ENCODE data around the gene FAM171A2. TPM values are rescaled to one million over a fixed set of nuclear protein-coding genes. Genes with fewer than 3 reads are reported as not detected.

FAM171A2 gene
- total and polyA plus RNA-seq, 10 of the 15 experiments (the other 5 are each of a cell fraction or from before 2014, with no cell fraction given), result 0.08 to 1.7 (median 0.27) TPM; not detected in 2

- TF ChIP-seq USF1 (IDR thresholded peaks at IDR 0.05; ENCODE audit: borderline replicate concordance, extremely low read length, insufficient read depth, low read depth, low read length), result no peak
- no peak for TF ChIP-seq TARDBP (IDR thresholded peaks at IDR 0.05; ENCODE audit: borderline replicate concordance)
- no peak for TF ChIP-seq ZNF687 (IDR thresholded peaks at IDR 0.05)
- no peak for TF ChIP-seq CEBPB (IDR thresholded peaks at IDR 0.05; ENCODE audit: borderline replicate concordance in 1 of 2, low read depth in 2 of 2, low read length in 2 of 2)
- no peak for TF ChIP-seq BCL11A (IDR thresholded peaks at IDR 0.05; ENCODE audit: low read depth, low read length)
- no peak for TF ChIP-seq NFYB (IDR thresholded peaks at IDR 0.05; ENCODE audit: insufficient read depth, low read depth, low read length)
- TF ChIP-seq CHD2 (IDR thresholded peaks at IDR 0.05; ENCODE audit: borderline replicate concordance, low read depth, low read length), result no peak
- TF ChIP-seq ESRRA (IDR thresholded peaks at IDR 0.05; ENCODE audit: low read length), result no peak
These were observed 4.6 kb downstream of the FAM171A2 start (continued) for GRCh38 chr17:44359006-44359405.
